Nephron (organoid): Measurements from ENCODE around the gene KRTAP27-1.

Source experiments
- H3K27ac Mint-ChIP-seq, 3 experiments: 2 replicates each; pipeline ENCODE4 v1.8.0; 2020; ENCODE audit warnings: mixed read lengths in 3 of 3, mild to moderate bottlenecking in 2 of 3, moderate library complexity in 1 of 3
- H3K27me3 Mint-ChIP-seq: 2 replicates; pipeline ENCODE4 v1.8.0; 2021; ENCODE audit warnings: low read depth, mild to moderate bottlenecking, moderate library complexity, mixed read lengths
- H3K36me3 Mint-ChIP-seq: 2 replicates; pipeline ENCODE4 v1.8.0; 2020; ENCODE audit warnings: low read depth, mixed read lengths
- H3K4me1 Mint-ChIP-seq: 2 replicates; pipeline ENCODE4 v1.8.0; 2020; ENCODE audit warnings: mixed read lengths
- H3K4me3 Mint-ChIP-seq, 3 experiments: 2 replicates each; pipeline ENCODE4 v1.8.0; 2020; ENCODE audit warnings: mild to moderate bottlenecking in 3 of 3, mixed read lengths in 3 of 3, moderate library complexity in 2 of 3
- H3K9me3 Mint-ChIP-seq: 2 replicates; pipeline ENCODE4 v1.8.0; 2020; ENCODE audit warnings: mixed read lengths
- CTCF ChIP-seq, 3 experiments: fragments of 200-600 bp; sonication (generic); IDR thresholded peaks; one replicate each; pipeline ENCODE4 v1.5.0; 2021; ENCODE audit warnings: antibody characterized with exemption in 3 of 3; ENCODE audit not compliant: unreplicated experiment in 3 of 3

Gene KRTAP27-1

GRCh38 chr21:30337772-30338171, 278 bp upstream of the KRTAP27-1 start:
- Mint-ChIP-seq H3K9me3 (no peaks in the 10 kb centered on the region), H3K4me3 (no peak overlapping the region), H3K27me3 (no peaks in the 10 kb centered on the region), H3K27ac (no peak overlapping the region), H3K4me1 (no peaks in the 10 kb centered on the region), H3K36me3 (no peaks in the 10 kb centered on the region)
- TF ChIP-seq CTCF (IDR thresholded peaks at IDR 0.05; ENCODE audit: unreplicated experiment in 3 of 3) = no peak

GRCh38 chr21:30336596-30336995, 898 bp downstream of the KRTAP27-1 start:
- Mint-ChIP-seq H3K27ac (no peak overlapping the region), H3K27me3 (no peaks in the 10 kb centered on the region), H3K4me1 (no peaks in the 10 kb centered on the region), H3K4me3 (no peak overlapping the region), H3K36me3 (no peaks in the 10 kb centered on the region), H3K9me3 (no peaks in the 10 kb centered on the region)
- TF ChIP-seq CTCF (IDR thresholded peaks at IDR 0.05; ENCODE audit: unreplicated experiment in 3 of 3) = no peak

- Mint-ChIP-seq H3K36me3 (no peaks in the 10 kb centered on the region), H3K27ac (no peak overlapping the region), H3K4me1 (no peaks in the 10 kb centered on the region), H3K9me3 (no peaks in the 10 kb centered on the region), H3K27me3 (no peaks in the 10 kb centered on the region), H3K4me3 (no peak overlapping the region)
- no peak for TF ChIP-seq CTCF (IDR thresholded peaks at IDR 0.05; ENCODE audit: unreplicated experiment in 3 of 3)
Measured at GRCh38 chr21:30333736-30334135, 3.8 kb downstream of the KRTAP27-1 start.

- H3K36me3 Mint-ChIP-seq = no peaks in the 10 kb centered on the region
- no peak overlapping the region for H3K27ac Mint-ChIP-seq
- H3K4me3 Mint-ChIP-seq = no peak overlapping the region
- H3K9me3 Mint-ChIP-seq = no peaks in the 10 kb centered on the region
- no peaks in the 10 kb centered on the region for H3K27me3 Mint-ChIP-seq
- H3K4me1 Mint-ChIP-seq = no peaks in the 10 kb centered on the region
- TF ChIP-seq CTCF (IDR thresholded peaks at IDR 0.05; ENCODE audit: unreplicated experiment in 3 of 3) = no peak
Measured at GRCh38 chr21:30332681-30333080, 4.8 kb downstream of the KRTAP27-1 start.

- H3K27ac Mint-ChIP-seq = no peak overlapping the region
- H3K36me3 Mint-ChIP-seq = no peaks in the 10 kb centered on the region
- no peaks in the 10 kb centered on the region for H3K27me3 Mint-ChIP-seq
- H3K4me1 Mint-ChIP-seq = no peaks in the 10 kb centered on the region
- H3K4me3 Mint-ChIP-seq = no peak overlapping the region
- no peaks in the 10 kb centered on the region for H3K9me3 Mint-ChIP-seq
- no peak for TF ChIP-seq CTCF (IDR thresholded peaks at IDR 0.05; ENCODE audit: unreplicated experiment in 3 of 3)
Measured at GRCh38 chr21:30329203-30329875, 8.2 kb downstream of the KRTAP27-1 start.

GRCh38 chr21:30326390-30326789, 11.1 kb downstream of the KRTAP27-1 start:
- no peaks in the 10 kb centered on the region for H3K27me3 Mint-ChIP-seq
- H3K4me1 Mint-ChIP-seq = no peaks in the 10 kb centered on the region
- H3K36me3 Mint-ChIP-seq = no peaks in the 10 kb centered on the region
- no peak for TF ChIP-seq CTCF (IDR thresholded peaks at IDR 0.05; ENCODE audit: unreplicated experiment in 3 of 3)
- H3K9me3 Mint-ChIP-seq = no peaks in the 10 kb centered on the region
- no peak overlapping the region for H3K27ac Mint-ChIP-seq
- no peak overlapping the region for H3K4me3 Mint-ChIP-seq
